Measurements from ENCODE around the gene FNDC11. TPM values are rescaled to one million over a fixed set of nuclear protein-coding genes. Genes with fewer than 3 reads are reported as not detected.

FNDC11 gene
- total RNA-seq, 1 donor from 2014 or later = 1.3 TPM

GRCh38 chr20:63572071-63572787 lies 18.3 kb downstream of the FNDC11 start:
- DNase-seq (ENCODE audit: low spot score) = no peak
- Mint-ChIP-seq H3K27me3 (ENCODE audit: unreplicated experiment) (no peaks in the 10 kb centered on the region), H3K36me3 (ENCODE audit: low read depth, unreplicated experiment) (no peaks in the 10 kb centered on the region), H3K9me3 (ENCODE audit: unreplicated experiment) (no peaks in the 10 kb centered on the region), H3K4me3 (ENCODE audit: unreplicated experiment) (no peak overlapping the region), H3K27ac (ENCODE audit: unreplicated experiment) (no peak overlapping the region), H3K4me1 (ENCODE audit: unreplicated experiment) (no peaks in the 10 kb centered on the region)
- TF ChIP-seq CTCF (IDR thresholded peaks at IDR 0.05; ENCODE audit: unreplicated experiment) = no peak

GRCh38 chr20:63572788-63573646 lies 19.1 kb downstream of the FNDC11 start:
- TF ChIP-seq CTCF (IDR thresholded peaks at IDR 0.05; ENCODE audit: unreplicated experiment) = no peak
- H3K36me3 Mint-ChIP-seq (ENCODE audit: low read depth, unreplicated experiment) = no peaks in the 10 kb centered on the region
- H3K4me1 Mint-ChIP-seq (ENCODE audit: unreplicated experiment) = no peaks in the 10 kb centered on the region
- H3K27me3 Mint-ChIP-seq (ENCODE audit: unreplicated experiment) = no peaks in the 10 kb centered on the region
- peak overlapping the region; percentile 83 for H3K4me3 Mint-ChIP-seq (ENCODE audit: unreplicated experiment)
- no peak overlapping the region for H3K27ac Mint-ChIP-seq (ENCODE audit: unreplicated experiment)
- DNase-seq (ENCODE audit: low spot score) = peak; percentile 52
- no peaks in the 10 kb centered on the region for H3K9me3 Mint-ChIP-seq (ENCODE audit: unreplicated experiment)

- no peak for DNase-seq (ENCODE audit: low spot score)
- Mint-ChIP-seq H3K27me3 (ENCODE audit: unreplicated experiment) (peaks cover 2% of the 10 kb centered on the region), H3K9me3 (ENCODE audit: unreplicated experiment) (no peaks in the 10 kb centered on the region), H3K27ac (ENCODE audit: unreplicated experiment) (no peak overlapping the region), H3K36me3 (ENCODE audit: low read depth, unreplicated experiment) (no peaks in the 10 kb centered on the region), H3K4me3 (ENCODE audit: unreplicated experiment) (peak overlapping the region; percentile 83), H3K4me1 (ENCODE audit: unreplicated experiment) (no peaks in the 10 kb centered on the region)
- no peak for TF ChIP-seq CTCF (IDR thresholded peaks at IDR 0.05; ENCODE audit: unreplicated experiment)
Measured at GRCh38 chr20:63573647-63574131, 19.7 kb downstream of the FNDC11 start.

- peak; percentile 54 for DNase-seq (ENCODE audit: low spot score)
- H3K9me3 Mint-ChIP-seq (ENCODE audit: unreplicated experiment) = no peaks in the 10 kb centered on the region
- H3K27ac Mint-ChIP-seq (ENCODE audit: unreplicated experiment) = no peak within 1 kb of the TSS
- H3K36me3 Mint-ChIP-seq (ENCODE audit: low read depth, unreplicated experiment) = no peaks in the 10 kb centered on the region
- no peak for TF ChIP-seq CTCF (IDR thresholded peaks at IDR 0.05; ENCODE audit: unreplicated experiment)
- peaks cover 2% of the 10 kb centered on the region for H3K27me3 Mint-ChIP-seq (ENCODE audit: unreplicated experiment)
- H3K4me3 Mint-ChIP-seq (ENCODE audit: unreplicated experiment) = peak within 1 kb of the TSS; percentile 83
- H3K4me1 Mint-ChIP-seq (ENCODE audit: unreplicated experiment) = no peaks in the 10 kb centered on the region
Measured at GRCh38 chr20:63574156-63574828, 20.3 kb downstream of the FNDC11 start, which contains the start of gene HELZ2. Gene HELZ2, minus strand, starts transcription at chr20:63574239. Its CDS starts 1,854 bp downstream, at chr20:63572385.

Data from endothelial cell (in vitro differentiated cells).